Ascending aorta (tissue), 2 donors: ENCODE results near the gene CTDP1. TPM values are rescaled to one million over a fixed set of nuclear protein-coding genes. Genes with fewer than 3 reads are reported as not detected.

Source experiments
- DNase-seq, 2 donors: peaks; one replicate each; pipeline ENCODE4 v3.0.0-alpha.2; 2019; ENCODE audit warnings: low spot score in 2 of 2
- H3K27ac ChIP-seq, 2 donors: fragments of 200-600 bp; sonication (generic); one replicate each; pipeline ENCODE4 v1.5.1; 2016 to 2017; ENCODE audit warnings: mild to moderate bottlenecking in 1 of 2
- H3K27me3 ChIP-seq: fragments of 200-600 bp; sonication (generic); one replicate; pipeline ENCODE4 v1.5.1; 2017
- H3K36me3 ChIP-seq, 2 donors: fragments of 200-600 bp; sonication (generic); one replicate each; pipeline ENCODE4 v1.5.1; 2016
- H3K4me1 ChIP-seq, 2 donors: fragments of 200-600 bp; sonication (generic); one replicate each; pipeline ENCODE4 v1.5.1; 2016 to 2017; ENCODE audit warnings: mild to moderate bottlenecking in 1 of 2
- H3K4me3 ChIP-seq, 2 donors: fragments of 200-600 bp; sonication (generic); one replicate each; pipeline ENCODE4 v1.5.1; 2016 to 2017; ENCODE audit warnings: mild to moderate bottlenecking in 1 of 2
- H3K9me3 ChIP-seq, 2 donors: fragments of 200-600 bp; sonication (generic); one replicate each; pipeline ENCODE4 v1.5.1; 2016
- intact Hi-C: fragments of 100-400 bp; cut with DNase I; formaldehyde crosslinking; loops from one replicate; pipeline ENCODE4 v1.15.1; 2023
- total RNA-seq: library from RNA; depleted of rRNA; stranded (reverse); fragments of >200 nt; gene quantifications from one replicate; pipeline ENCODE4 v1.1.0, GENCODE V29; 2016
- TF ChIP-seq, protein P1 (sequence below), 3 experiments: fragments of 200-600 bp in 2 of 3; fragments of 450-650 bp in 1 of 3; sonication (generic) in 2 of 3; IDR thresholded peaks; one replicate each; pipeline ENCODE4 v1.5.1; 2016 to 2019; ENCODE audit warnings: antibody characterized with exemption in 3 of 3, mild to moderate bottlenecking in 1 of 3, moderate library complexity in 1 of 3

Gene CTDP1
- total RNA-seq, 1 donor from 2014 or later, result 31.7 TPM

DNA sequence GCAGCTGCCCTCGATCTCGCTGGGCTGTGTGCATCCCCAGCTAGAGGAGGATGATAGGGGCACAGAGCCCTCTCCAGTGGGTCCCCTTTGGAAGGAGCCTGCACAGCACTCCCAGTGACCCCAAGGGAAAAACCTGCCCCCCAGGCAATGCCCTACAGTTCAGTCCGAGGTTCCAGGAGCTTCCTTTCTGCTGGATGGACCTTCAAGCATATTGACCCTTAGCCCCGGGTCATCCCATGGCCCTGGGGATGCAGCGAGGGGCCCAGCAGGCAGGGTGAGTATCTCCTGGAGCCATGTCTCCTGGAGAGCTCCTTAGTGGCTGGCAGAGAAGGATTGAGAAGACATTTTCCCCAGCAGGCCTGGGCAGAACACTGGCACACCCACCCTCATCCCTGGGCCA, 45.4 kb upstream of the CTDP1 start:
- TF ChIP-seq, protein P1, sequence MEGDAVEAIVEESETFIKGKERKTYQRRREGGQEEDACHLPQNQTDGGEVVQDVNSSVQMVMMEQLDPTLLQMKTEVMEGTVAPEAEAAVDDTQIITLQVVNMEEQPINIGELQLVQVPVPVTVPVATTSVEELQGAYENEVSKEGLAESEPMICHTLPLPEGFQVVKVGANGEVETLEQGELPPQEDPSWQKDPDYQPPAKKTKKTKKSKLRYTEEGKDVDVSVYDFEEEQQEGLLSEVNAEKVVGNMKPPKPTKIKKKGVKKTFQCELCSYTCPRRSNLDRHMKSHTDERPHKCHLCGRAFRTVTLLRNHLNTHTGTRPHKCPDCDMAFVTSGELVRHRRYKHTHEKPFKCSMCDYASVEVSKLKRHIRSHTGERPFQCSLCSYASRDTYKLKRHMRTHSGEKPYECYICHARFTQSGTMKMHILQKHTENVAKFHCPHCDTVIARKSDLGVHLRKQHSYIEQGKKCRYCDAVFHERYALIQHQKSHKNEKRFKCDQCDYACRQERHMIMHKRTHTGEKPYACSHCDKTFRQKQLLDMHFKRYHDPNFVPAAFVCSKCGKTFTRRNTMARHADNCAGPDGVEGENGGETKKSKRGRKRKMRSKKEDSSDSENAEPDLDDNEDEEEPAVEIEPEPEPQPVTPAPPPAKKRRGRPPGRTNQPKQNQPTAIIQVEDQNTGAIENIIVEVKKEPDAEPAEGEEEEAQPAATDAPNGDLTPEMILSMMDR (IDR thresholded peaks at IDR 0.05), result no peak
- Histone ChIP-seq H3K27me3 (no peaks in the 10 kb centered on the region), H3K9me3 (no peaks in the 10 kb centered on the region), H3K36me3 (no peaks in the 10 kb centered on the region), H3K4me3 (no peak overlapping the region), H3K4me1 (peaks cover 0 to 4% of the 10 kb centered on the region in 2 donors), H3K27ac (no peak overlapping the region)
- intact Hi-C loops, result no loop called here
- no peak for DNase-seq

DNA sequence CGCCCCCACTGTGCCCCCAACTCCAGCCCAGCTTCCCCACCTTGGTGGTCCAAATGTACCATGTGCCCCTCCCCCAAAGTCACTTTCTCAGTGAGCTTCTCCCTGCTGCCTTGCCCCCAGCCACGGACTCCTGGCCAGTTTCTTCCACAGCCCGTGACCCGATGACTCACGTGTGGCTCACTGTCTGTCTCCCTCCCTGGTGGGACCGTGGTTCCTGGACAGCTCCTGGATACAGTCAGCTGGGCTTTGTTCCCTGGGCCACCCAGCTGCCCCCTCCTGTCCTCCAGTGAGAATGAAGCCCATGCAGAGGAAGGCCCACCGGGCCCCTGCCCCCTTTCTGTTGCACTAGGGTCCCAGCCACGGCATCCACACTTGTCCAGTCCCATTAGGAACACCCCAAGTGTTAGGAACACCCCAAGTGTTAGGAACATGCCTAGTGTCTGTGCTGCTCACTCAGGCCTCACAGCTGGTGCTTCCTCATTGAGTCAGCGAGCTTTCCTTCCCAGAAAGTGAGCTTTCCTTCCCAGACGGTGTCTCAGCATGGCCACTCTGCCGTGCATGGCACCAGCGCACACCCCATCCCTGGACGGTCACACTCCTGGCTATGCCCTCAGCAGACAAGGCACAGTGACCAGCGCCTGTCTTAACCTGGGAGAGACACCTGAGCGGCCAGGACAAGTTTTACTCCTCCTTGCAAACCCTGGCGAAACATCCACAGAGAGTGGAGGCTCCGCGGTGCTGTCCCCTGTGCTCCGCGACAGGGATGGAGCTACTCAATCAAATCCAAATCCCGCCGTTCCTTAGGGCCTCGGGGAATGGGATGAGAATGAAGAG, 44.8 kb upstream of the CTDP1 start:
- H3K27me3 ChIP-seq, result no peaks in the 10 kb centered on the region
- H3K9me3 ChIP-seq, result no peaks in the 10 kb centered on the region
- peak in 1 of 2 donors; percentile 64 for DNase-seq
- H3K36me3 ChIP-seq, result no peaks in the 10 kb centered on the region
- no peak overlapping the region for H3K4me3 ChIP-seq
- intact Hi-C loops, result no loop called here
- TF ChIP-seq, protein P1 (IDR thresholded peaks at IDR 0.05), result no peak
- H3K27ac ChIP-seq, result no peak overlapping the region
- peaks cover 0 to 5% of the 10 kb centered on the region in 2 donors for H3K4me1 ChIP-seq

DNA sequence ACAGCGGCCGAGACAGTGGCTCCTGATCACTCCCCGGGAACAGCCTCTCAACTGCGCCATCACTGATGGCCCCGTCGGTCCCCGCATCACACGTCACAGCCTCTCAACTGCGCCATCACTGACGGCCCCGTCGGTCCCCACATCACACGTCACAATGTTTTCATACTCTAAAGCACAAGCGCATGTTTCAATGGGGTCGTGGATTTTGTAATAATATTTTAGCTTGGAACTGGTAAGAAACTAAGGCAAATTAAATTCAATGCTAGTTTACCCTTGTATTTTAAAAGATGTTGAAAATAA, 44.2 kb upstream of the CTDP1 start:
- Histone ChIP-seq H3K36me3 (no peaks in the 10 kb centered on the region), H3K27me3 (no peaks in the 10 kb centered on the region), H3K4me1 (peaks cover 0 to 5% of the 10 kb centered on the region in 2 donors), H3K27ac (no peak overlapping the region), H3K9me3 (no peaks in the 10 kb centered on the region), H3K4me3 (no peak overlapping the region)
- TF ChIP-seq, protein P1 (IDR thresholded peaks at IDR 0.05), result no peak
- no peak for DNase-seq
- intact Hi-C loops, result no loop called here

DNA sequence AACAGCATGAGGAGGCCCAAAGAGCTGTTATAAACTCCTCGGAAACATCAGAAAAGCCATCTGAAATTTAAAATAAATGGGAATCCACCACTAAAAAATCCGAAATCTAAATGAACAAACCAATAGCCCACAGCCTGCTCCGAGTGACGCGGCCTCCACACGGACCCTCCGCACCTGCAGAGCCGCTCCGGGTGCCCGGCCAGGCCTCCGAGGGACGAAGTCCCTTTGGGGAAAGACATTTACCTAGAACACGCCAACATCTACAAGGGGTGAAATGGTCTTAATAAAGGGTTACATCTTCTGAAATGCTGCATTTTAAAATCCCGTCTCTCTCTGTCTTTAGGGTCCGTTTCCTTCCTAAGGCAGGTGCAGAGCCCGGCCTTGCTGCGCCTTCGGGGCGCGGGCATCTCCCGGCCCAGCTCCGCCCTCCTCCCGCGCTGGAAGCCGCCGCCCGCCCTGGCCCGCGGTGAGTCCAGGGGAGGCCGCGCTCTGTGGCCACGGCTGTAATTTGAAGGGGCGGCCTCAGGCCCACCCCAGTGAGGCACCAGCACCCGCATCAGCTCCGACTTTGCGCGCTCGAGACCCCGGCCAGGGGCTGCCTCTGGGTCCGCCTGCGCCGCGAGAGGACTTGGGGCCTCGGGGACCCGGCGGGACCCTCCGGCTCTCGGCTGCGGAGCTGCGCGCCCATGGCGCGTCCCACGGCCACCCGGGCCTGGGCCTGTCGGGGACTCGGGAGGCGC, 42.3 kb upstream of the CTDP1 start:
- peaks cover 0 to 5% of the 10 kb centered on the region in 2 donors for H3K4me1 ChIP-seq
- intact Hi-C loops, result no loop called here

More for the DNA sequence above, 42.3 kb upstream of the CTDP1 start:
- H3K4me3 ChIP-seq, result peak overlapping the region in 1 of 2 donors; percentile 38
- no peaks in the 10 kb centered on the region for H3K27me3 ChIP-seq
- H3K36me3 ChIP-seq, result no peaks in the 10 kb centered on the region
- DNase-seq, result peak in 1 of 2 donors; percentile 50
- no peak overlapping the region for H3K27ac ChIP-seq
- TF ChIP-seq, protein P1 (IDR thresholded peaks at IDR 0.05), result no peak
- no peaks in the 10 kb centered on the region for H3K9me3 ChIP-seq
